Inflammatory macrophage treated with lipopolysaccharide for 4 hours (primary cell): ENCODE results near the gene MTOR.
A peak's percentile ranks its signal among the peaks of the same experiment; 100 is the strongest.
"Not testable (repeated sequence)": the region's sequence is repeated elsewhere in the genome, so short reads cannot be mapped to it uniquely, and the experiment has no call there.

Source experiments
- DNase-seq: peaks from one replicate; pipeline ENCODE4 v3.0.0-alpha.2; 2020

Gene MTOR

GRCh38 chr1:11262171-11263049, at the start of gene MTOR:
MTOR (minus strand) TSS chr1:11262551; CDS start chr1:11259409, 3,142 bp downstream.
- peak; percentile 100 for DNase-seq

GRCh38 chr1:11309385-11309784, 47.0 kb upstream of the MTOR start:
- DNase-seq = no peak

GRCh38 chr1:11308699-11309224, 46.4 kb upstream of the MTOR start:
- DNase-seq = no peak

GRCh38 chr1:11307852-11308251, 45.5 kb upstream of the MTOR start:
- no peak for DNase-seq

GRCh38 chr1:11305516-11305915, 43.2 kb upstream of the MTOR start:
- DNase-seq = not testable (repeated sequence)

GRCh38 chr1:11302366-11302765, 40.0 kb upstream of the MTOR start:
- DNase-seq = no peak

GRCh38 chr1:11301601-11302000, 39.2 kb upstream of the MTOR start:
- DNase-seq = no peak

- no peak for DNase-seq
Measured at GRCh38 chr1:11299225-11299574, 36.8 kb upstream of the MTOR start.

- DNase-seq = no peak
Measured at GRCh38 chr1:11298390-11299224, 36.3 kb upstream of the MTOR start.

- DNase-seq = not testable (repeated sequence)
Measured at GRCh38 chr1:11297774-11298173, 35.4 kb upstream of the MTOR start.

GRCh38 chr1:11295905-11296304, 33.6 kb upstream of the MTOR start:
- DNase-seq = no peak

GRCh38 chr1:11294951-11295350, 32.6 kb upstream of the MTOR start:
- no peak for DNase-seq

GRCh38 chr1:11293856-11294255, 31.5 kb upstream of the MTOR start:
- DNase-seq = no peak

- DNase-seq = no peak
Measured at GRCh38 chr1:11291049-11291448, 28.7 kb upstream of the MTOR start.

GRCh38 chr1:11289064-11289463, 26.7 kb upstream of the MTOR start:
- DNase-seq = no peak

GRCh38 chr1:11286735-11287410, 24.5 kb upstream of the MTOR start:
- DNase-seq = no peak

GRCh38 chr1:11285883-11286734, 23.8 kb upstream of the MTOR start:
- no peak for DNase-seq

GRCh38 chr1:11284784-11285183, 22.4 kb upstream of the MTOR start:
- DNase-seq = no peak

- peak; percentile 84 for DNase-seq
Measured at GRCh38 chr1:11283151-11283550, 20.8 kb upstream of the MTOR start.

GRCh38 chr1:11281518-11282331, 19.4 kb upstream of the MTOR start:
- peak; percentile 28 for DNase-seq

GRCh38 chr1:11280719-11281376, 18.5 kb upstream of the MTOR start:
- no peak for DNase-seq
